ENCODE measurements around the gene PCSK6.

The PCSK6 gene

DNA sequence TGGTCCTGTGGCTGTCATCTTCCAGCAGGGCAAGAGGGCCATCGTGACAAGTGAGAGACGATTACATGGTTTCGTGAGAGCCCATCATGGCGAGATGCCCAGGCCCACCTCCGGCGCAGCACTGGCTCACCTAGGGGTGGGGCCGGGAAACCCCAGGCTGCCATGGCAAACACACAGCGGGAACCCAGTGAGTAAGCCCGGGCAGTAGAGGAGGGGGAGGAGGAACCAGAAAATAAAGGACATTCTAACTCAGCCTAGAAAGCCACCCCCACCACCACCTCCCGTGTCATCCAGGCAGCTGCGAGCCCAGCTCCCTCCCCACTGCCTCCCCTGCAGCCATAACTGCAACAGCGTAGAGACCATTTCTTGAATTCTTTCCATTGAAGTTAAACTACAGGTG is 52.3 kb downstream of the PCSK6 start:
- TF ChIP-seq, protein P1, sequence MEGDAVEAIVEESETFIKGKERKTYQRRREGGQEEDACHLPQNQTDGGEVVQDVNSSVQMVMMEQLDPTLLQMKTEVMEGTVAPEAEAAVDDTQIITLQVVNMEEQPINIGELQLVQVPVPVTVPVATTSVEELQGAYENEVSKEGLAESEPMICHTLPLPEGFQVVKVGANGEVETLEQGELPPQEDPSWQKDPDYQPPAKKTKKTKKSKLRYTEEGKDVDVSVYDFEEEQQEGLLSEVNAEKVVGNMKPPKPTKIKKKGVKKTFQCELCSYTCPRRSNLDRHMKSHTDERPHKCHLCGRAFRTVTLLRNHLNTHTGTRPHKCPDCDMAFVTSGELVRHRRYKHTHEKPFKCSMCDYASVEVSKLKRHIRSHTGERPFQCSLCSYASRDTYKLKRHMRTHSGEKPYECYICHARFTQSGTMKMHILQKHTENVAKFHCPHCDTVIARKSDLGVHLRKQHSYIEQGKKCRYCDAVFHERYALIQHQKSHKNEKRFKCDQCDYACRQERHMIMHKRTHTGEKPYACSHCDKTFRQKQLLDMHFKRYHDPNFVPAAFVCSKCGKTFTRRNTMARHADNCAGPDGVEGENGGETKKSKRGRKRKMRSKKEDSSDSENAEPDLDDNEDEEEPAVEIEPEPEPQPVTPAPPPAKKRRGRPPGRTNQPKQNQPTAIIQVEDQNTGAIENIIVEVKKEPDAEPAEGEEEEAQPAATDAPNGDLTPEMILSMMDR (IDR thresholded peaks at IDR 0.05; ENCODE audit: control insufficient read depth, insufficient read depth, low read depth, low read length, missing control alignments) = no peak
- no peak overlapping the region for H3K4me3 ChIP-seq (ENCODE audit: control insufficient read depth, low read depth, low read length)
- no peak for DNase-seq (ENCODE audit: low read depth)

DNA sequence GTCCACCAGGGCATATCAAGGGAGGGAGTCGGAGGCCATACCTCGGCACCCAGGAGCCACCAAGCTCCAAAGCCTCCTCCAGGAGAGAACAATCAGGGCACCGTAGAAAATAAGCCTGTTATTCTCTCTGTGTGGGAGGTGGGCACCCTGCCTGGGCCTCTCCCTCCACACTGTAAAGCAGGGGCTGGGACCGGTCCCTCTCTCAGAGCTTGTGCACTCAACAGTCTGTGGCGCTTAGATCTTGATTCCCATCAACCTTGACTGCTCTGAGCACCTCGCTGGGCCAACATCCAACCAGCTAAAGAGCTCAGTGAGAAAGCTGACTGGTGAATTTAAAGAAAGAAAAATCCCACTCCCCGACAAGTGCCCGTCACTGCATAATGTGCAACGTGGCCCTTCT is 53.0 kb downstream of the PCSK6 start:
- TF ChIP-seq, protein P1 (IDR thresholded peaks at IDR 0.05; ENCODE audit: control insufficient read depth, insufficient read depth, low read depth, low read length, missing control alignments) = no peak
- no peak for DNase-seq (ENCODE audit: low read depth)
- no peak overlapping the region for H3K4me3 ChIP-seq (ENCODE audit: control insufficient read depth, low read depth, low read length)

DNA sequence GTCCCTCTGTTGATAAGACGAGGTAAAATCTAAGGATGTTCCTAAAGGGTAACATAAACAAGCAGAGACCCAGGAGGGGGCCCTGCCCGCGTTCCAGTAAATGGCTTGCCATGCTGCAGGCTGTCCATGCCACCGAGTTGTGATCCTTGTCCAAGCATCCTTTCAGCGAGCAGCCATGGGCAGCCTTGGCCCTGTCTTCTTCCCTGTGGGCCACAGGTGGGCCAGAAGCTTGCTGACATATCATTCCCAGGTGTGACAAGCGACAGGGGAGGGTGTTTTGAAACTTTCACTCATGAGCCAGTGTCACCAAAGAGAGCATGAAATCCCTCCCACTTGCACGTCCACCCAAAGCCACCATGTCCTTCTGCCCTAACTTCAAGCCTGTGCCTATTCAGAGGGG is 53.7 kb downstream of the PCSK6 start:
- TF ChIP-seq, protein P1 (IDR thresholded peaks at IDR 0.05; ENCODE audit: control insufficient read depth, insufficient read depth, low read depth, low read length, missing control alignments) = no peak
- no peak for DNase-seq (ENCODE audit: low read depth)
- H3K4me3 ChIP-seq (ENCODE audit: control insufficient read depth, low read depth, low read length) = no peak overlapping the region

DNA sequence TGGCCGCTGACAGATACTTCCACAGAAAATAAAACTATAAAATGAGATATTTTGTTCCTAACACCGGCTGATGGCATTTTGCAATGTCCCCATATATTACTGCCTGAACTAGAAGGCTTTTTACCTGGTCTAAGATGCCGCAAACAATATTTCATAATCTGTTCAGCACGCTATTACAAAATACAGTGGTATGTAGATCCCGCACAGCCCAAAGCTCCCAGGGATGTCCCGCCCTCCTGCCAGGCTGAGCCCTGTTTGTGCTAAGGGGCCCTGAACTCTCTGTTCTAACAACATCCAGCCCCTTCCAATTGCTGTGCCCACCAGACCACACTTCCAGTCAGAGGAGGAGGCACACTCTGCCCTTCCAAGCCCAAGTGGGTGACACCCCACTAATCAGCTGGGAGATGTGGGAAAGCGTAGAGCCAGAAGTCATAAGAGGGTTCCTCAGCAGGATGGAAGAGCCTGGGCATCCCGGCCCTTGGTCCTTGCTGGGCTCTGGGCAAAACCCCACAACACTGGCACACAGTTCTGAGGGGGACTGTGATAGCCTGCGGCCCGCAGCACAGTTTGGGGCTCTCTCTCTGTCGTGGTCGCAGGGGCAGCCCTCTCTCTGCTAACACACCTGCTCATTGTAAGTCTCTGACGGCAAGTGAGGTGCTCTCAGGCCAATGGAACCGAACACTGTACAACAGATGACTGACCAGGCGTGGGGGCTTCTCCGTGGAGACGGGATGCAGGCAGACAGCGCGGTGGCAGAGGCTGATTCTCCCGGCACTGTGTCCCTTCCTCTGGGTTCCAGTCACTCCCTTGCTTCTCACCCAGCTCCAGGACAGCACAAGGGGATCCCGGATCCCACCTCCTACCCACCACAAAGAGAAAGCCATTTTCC is 55.2 kb downstream of the PCSK6 start:
- TF ChIP-seq, protein P1 (IDR thresholded peaks at IDR 0.05; ENCODE audit: control insufficient read depth, insufficient read depth, low read depth, low read length, missing control alignments) = no peak
- no peak for DNase-seq (ENCODE audit: low read depth)

DNA sequence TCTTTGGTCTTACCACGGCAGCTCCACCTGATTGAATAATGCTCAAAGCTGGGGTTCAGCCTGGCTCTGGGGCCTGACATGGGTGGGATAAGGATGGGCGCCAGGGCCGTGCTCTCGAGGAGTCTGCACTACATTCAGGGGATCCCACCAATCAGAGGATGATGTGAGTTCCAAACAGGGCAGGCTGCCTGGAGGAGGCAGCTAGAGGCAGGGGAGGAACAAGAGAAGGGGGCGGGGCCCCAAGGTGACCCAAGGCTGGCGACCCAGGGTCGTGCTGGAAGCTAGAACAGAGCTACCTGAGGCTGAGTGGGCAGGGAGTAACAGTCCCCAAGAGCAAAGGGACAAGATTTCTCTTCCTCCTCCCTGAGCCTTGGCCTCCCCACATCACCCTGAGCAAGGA is 56.1 kb downstream of the PCSK6 start:
- DNase-seq (ENCODE audit: low read depth) = no peak
- no peak overlapping the region for H3K4me3 ChIP-seq (ENCODE audit: control insufficient read depth, low read depth, low read length)
- TF ChIP-seq, protein P1 (IDR thresholded peaks at IDR 0.05; ENCODE audit: control insufficient read depth, insufficient read depth, low read depth, low read length, missing control alignments) = no peak

More for the DNA sequence above, 55.2 kb downstream of the PCSK6 start:
- no peak overlapping the region for H3K4me3 ChIP-seq (ENCODE audit: control insufficient read depth, low read depth, low read length)

DNA sequence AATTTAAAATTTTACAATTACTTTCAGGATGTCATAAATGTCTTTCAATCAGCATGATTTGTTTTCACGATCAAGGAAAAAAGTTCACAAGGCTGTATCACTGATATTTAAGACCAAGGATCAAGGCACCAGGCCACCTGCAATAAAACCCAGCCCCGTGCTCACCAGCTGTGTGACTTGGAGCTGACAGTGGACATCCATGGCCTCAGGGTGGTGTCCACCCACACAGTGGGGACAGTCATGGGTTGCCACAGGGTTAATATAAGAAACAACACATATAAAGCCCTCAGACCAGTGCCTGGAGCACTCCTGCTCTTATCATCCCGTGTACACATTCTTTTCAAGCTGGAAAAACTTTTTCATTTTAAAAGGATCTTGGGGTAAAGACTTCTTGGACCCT is 56.5 kb downstream of the PCSK6 start:
- DNase-seq (ENCODE audit: low read depth) = no peak
- H3K4me3 ChIP-seq (ENCODE audit: control insufficient read depth, low read depth, low read length) = no peak overlapping the region
- TF ChIP-seq, protein P1 (IDR thresholded peaks at IDR 0.05; ENCODE audit: control insufficient read depth, insufficient read depth, low read depth, low read length, missing control alignments) = no peak
